ENCODE measurements around the gene YES1.

- no peak for TF ChIP-seq CTCF (IDR thresholded peaks at IDR 0.05)
- no peak for TF ChIP-seq POLR2A (IDR thresholded peaks at IDR 0.05)
These were observed 131.7 kb downstream of the YES1 start for GRCh38 chr18:680392-680791.
